OCI-LY7 (cell line): Measurements from ENCODE around the gene ASPHD1. TPM values are rescaled to one million over a fixed set of nuclear protein-coding genes. Genes with fewer than 3 reads are reported as not detected.

Experiments
- BruUV-seq: library from RNA; stranded (reverse); fragments of 400-500 nt; replicated peaks from 2 replicates; lab custom pipeline; 2021; lab: Mats Ljungman, UMichigan
- CTCF ChIA-PET: fragments of 300-600 bp; sonication (Branson Sonifier 250); formaldehyde crosslinking; loops from one replicate; lab custom pipeline; 2022; ENCODE audit warnings: antibody characterized with exemption; ENCODE audit not compliant: unreplicated experiment; lab: Charles Lee
- POLR2A ChIA-PET: fragments of 300-600 bp; sonication (Branson Sonifier 250); formaldehyde crosslinking; loops from one replicate; lab custom pipeline; 2022; ENCODE audit warnings: antibody characterized with exemption; lab: Charles Lee
- DNase-seq: peaks from one replicate; pipeline ENCODE4 v3.0.0-alpha.2; 2015; ENCODE audit warnings: low spot score
- H2AFZ ChIP-seq: fragments of 200-600 bp; sonication (generic), shearing (Covaris generic); 2 replicates; pipeline ENCODE4 v1.6.1; 2014; ENCODE audit warnings: mild to moderate bottlenecking, antibody characterized with exemption, low read length, moderate library complexity
- H3K27ac ChIP-seq: fragments of 200-600 bp; sonication (generic); 2 replicates; pipeline ENCODE4 v1.5.1; 2014; ENCODE audit warnings: mixed run types, low read depth, mild to moderate bottlenecking, moderate library complexity, low read length, inconsistent platforms; ENCODE audit not compliant: poor library complexity, severe bottlenecking
- H3K36me3 ChIP-seq: fragments of 200-600 bp; sonication (generic); 2 replicates; pipeline ENCODE4 v1.6.1; 2014; ENCODE audit warnings: mild to moderate bottlenecking, antibody characterized with exemption, low read length, moderate library complexity, mixed read lengths; ENCODE audit not compliant: insufficient read depth
- H3K4me1 ChIP-seq: fragments of 200-600 bp; sonication (generic); 2 replicates; pipeline ENCODE4 v1.5.1; 2014; ENCODE audit warnings: mild to moderate bottlenecking, low read length; ENCODE audit not compliant: insufficient read depth, poor library complexity, severe bottlenecking
- H3K4me2 ChIP-seq: fragments of 200-600 bp; sonication (generic); 2 replicates; pipeline ENCODE4 v1.6.1; 2014; ENCODE audit warnings: mild to moderate bottlenecking, low read length
- H3K4me3 ChIP-seq: fragments of 200-600 bp; sonication (generic); 2 replicates; pipeline ENCODE4 v1.5.1; 2014; ENCODE audit warnings: mild to moderate bottlenecking, low read depth, low read length; ENCODE audit not compliant: poor library complexity, severe bottlenecking
- H3K79me2 ChIP-seq: fragments of 200-600 bp; sonication (generic); 2 replicates; pipeline ENCODE4 v1.6.1; 2016; ENCODE audit warnings: low read depth, mild to moderate bottlenecking, low read length, moderate library complexity, mixed read lengths; ENCODE audit not compliant: insufficient read depth
- H3K9me2 ChIP-seq: fragments of 200-600 bp; sonication (generic); 2 replicates; pipeline ENCODE4 v1.6.1; 2016; ENCODE audit warnings: mild to moderate bottlenecking, low read length, mixed read lengths; ENCODE audit not compliant: insufficient read depth
- H3K9me3 ChIP-seq: fragments of 200-600 bp; sonication (generic); 2 replicates; pipeline ENCODE4 v1.6.1; 2014; ENCODE audit warnings: mild to moderate bottlenecking, mixed run types, low read length, mixed read lengths
- H4K20me1 ChIP-seq: fragments of 200-600 bp; sonication (generic); 2 replicates; pipeline ENCODE4 v1.6.1; 2014; ENCODE audit warnings: mild to moderate bottlenecking, antibody characterized with exemption, low read length, moderate library complexity, mixed read lengths; ENCODE audit not compliant: insufficient read depth
- CTCF ChIP-seq: fragments of 200-600 bp; sonication (generic); conservative IDR thresholded peaks from 2 replicates; pipeline ENCODE4 v1.5.1; 2014; ENCODE audit warnings: mild to moderate bottlenecking, antibody characterized with exemption, low read length, moderate library complexity, mixed read lengths
- EZH2phosphoT487 ChIP-seq: fragments of 200-600 bp; sonication (generic); IDR thresholded peaks from 2 replicates; pipeline ENCODE4 v1.6.1; 2018; ENCODE audit warnings: low read depth, borderline replicate concordance, mild to moderate bottlenecking, mixed run types, antibody characterized with exemption, low read length, moderate library complexity, mixed read lengths
- intact Hi-C: fragments of 100-400 bp; cut with micrococcal nuclease; formaldehyde crosslinking; loops from one replicate; pipeline ENCODE4 v1.10.0; 2022; ENCODE audit not compliant: unreplicated experiment
- total RNA-seq, 2 experiments: library from RNA; depleted of rRNA in 1 of 2; stranded (reverse); fragments of >200 nt in 1 of 2; shearing (Covaris generic) in 1 of 2; gene quantifications; 2 replicates each; pipeline ENCODE4 v1.2.3, GENCODE V29; 2014 to 2022

The ASPHD1 gene
- total RNA-seq, 2 experiments from 2014 or later = 0.30 TPM; not detected in 1

- Histone ChIP-seq H3K9me2 (no peaks in the 10 kb centered on the region), H2AFZ (no peak overlapping the region), H4K20me1 (no peaks in the 10 kb centered on the region), H3K4me3 (no peak overlapping the region), H3K36me3 (no peaks in the 10 kb centered on the region), H3K9me3 (no peaks in the 10 kb centered on the region), H3K79me2 (no peaks in the 10 kb centered on the region), H3K4me2 (no peak overlapping the region), H3K27ac (no peak overlapping the region), H3K4me1 (no peaks in the 10 kb centered on the region)
- no peak for DNase-seq
- ChIA-PET CTCF (no interaction called here), POLR2A (no interaction called here)
- TF ChIP-seq CTCF (no peak), EZH2phosphoT487 (no peak)
- intact Hi-C loops = no loop called here
- no TSS peak for BruUV-seq
These were observed 7.7 kb downstream of the ASPHD1 start for GRCh38 chr16:29907973-29908372.

GRCh38 chr16:29908719-29909220, 8.5 kb downstream of the ASPHD1 start:
- POLR2A ChIA-PET = interaction anchor here (0.6 kb wide), 1 partner anchor 1769 kb away, joined by 3 read pairs; no protein-coding TSS in a partner anchor

More at GRCh38 chr16:29908719-29909220, 8.5 kb downstream of the ASPHD1 start:
- no peak for DNase-seq
- H2AFZ ChIP-seq = no peak overlapping the region
- H3K27ac ChIP-seq = no peak overlapping the region
- intact Hi-C loops = no loop called here
- H4K20me1 ChIP-seq = no peaks in the 10 kb centered on the region
- H3K36me3 ChIP-seq = no peaks in the 10 kb centered on the region
- TF ChIP-seq EZH2phosphoT487 (no peak), CTCF (no peak)
- no peak overlapping the region for H3K4me3 ChIP-seq
- no peaks in the 10 kb centered on the region for H3K9me2 ChIP-seq
- no TSS peak for BruUV-seq
- CTCF ChIA-PET = interaction anchor here (1.0 kb wide), 1 partner anchor 8 kb away, joined by 4 read pairs; the partner anchor contains the start of gene ASPHD1
- H3K4me2 ChIP-seq = no peak overlapping the region
- H3K4me1 ChIP-seq = no peaks in the 10 kb centered on the region
- no peaks in the 10 kb centered on the region for H3K79me2 ChIP-seq
- no peaks in the 10 kb centered on the region for H3K9me3 ChIP-seq
